Natural killer cell (primary cell): ENCODE results near the gene LRWD1. TPM values are rescaled to one million over a fixed set of nuclear protein-coding genes. Genes with fewer than 3 reads are reported as not detected.

ENCODE experiments used
- ATAC-seq, 3 donors: fragments of 150-1000 bp in 2 of 3; fragments of 200-7000 bp in 1 of 3; cut with Tn5 transposase; 1 replicate in 1 of 3; 2 replicates in 2 of 3; pipeline ENCODE4 v1.10.0; 2021; ENCODE audit warnings: mild to moderate bottlenecking in 2 of 3, moderate library complexity in 2 of 3
- DNase-seq, 2 donors: peaks; one replicate each; pipeline versions ENCODE4 v3.0.0 to v3.0.0-alpha.2; 2013 to 2021; ENCODE audit warnings: mixed read lengths in 1 of 2
- H3K27ac ChIP-seq: one replicate; pipeline ENCODE4 v1.5.1; 2013; ENCODE audit warnings: mild to moderate bottlenecking, low read length
- H3K27me3 ChIP-seq: one replicate; pipeline ENCODE4 v1.6.1; 2013; ENCODE audit warnings: low read length; ENCODE audit not compliant: control insufficient read depth, insufficient read depth
- H3K36me3 ChIP-seq: one replicate; pipeline ENCODE4 v1.6.1; 2013; ENCODE audit warnings: low read length; ENCODE audit not compliant: control insufficient read depth, insufficient read depth
- H3K4me1 ChIP-seq: one replicate; pipeline ENCODE4 v1.6.1; 2013; ENCODE audit warnings: low read length; ENCODE audit not compliant: control insufficient read depth, insufficient read depth
- H3K4me3 ChIP-seq: one replicate; pipeline ENCODE4 v1.5.1; 2013; ENCODE audit warnings: low read length
- H3K9me3 ChIP-seq: one replicate; pipeline ENCODE4 v1.6.1; 2013; ENCODE audit warnings: low read length; ENCODE audit not compliant: control insufficient read depth, insufficient read depth
- H3K27ac Mint-ChIP-seq, 2 donors: one replicate each; pipeline ENCODE4 v1.8.0; 2022; ENCODE audit warnings: mild to moderate bottlenecking in 2 of 2, mixed read lengths in 2 of 2, moderate library complexity in 1 of 2
- H3K27me3 Mint-ChIP-seq, 2 donors: one replicate each; pipeline ENCODE4 v1.8.0; 2022; ENCODE audit warnings: low read depth in 2 of 2, mixed read lengths in 2 of 2
- H3K36me3 Mint-ChIP-seq: one replicate; pipeline ENCODE4 v1.8.0; 2022; ENCODE audit warnings: mixed read lengths
- H3K4me1 Mint-ChIP-seq, 2 donors: one replicate each; pipeline ENCODE4 v1.8.0; 2022; ENCODE audit warnings: mixed read lengths in 2 of 2
- H3K4me3 Mint-ChIP-seq: one replicate; pipeline ENCODE4 v1.8.0; 2022; ENCODE audit warnings: mild to moderate bottlenecking, moderate library complexity, mixed read lengths
- H3K9me3 Mint-ChIP-seq, 2 donors: one replicate each; pipeline ENCODE4 v1.8.0; 2022; ENCODE audit warnings: mixed read lengths in 2 of 2
- CTCF ChIP-seq: fragments of 200-600 bp; IDR thresholded peaks from one replicate; pipeline ENCODE4 v1.8.0; 2022; ENCODE audit warnings: antibody characterized with exemption
- WGBS: methylation state at CpG from one replicate; pipeline ENCODE4 v1.1.7; 2013; ENCODE audit warnings: missing lambda C conversion rate; ENCODE audit not compliant: insufficient coverage; 5-methylcytosine and 5-hydroxymethylcytosine counted together
- intact Hi-C: fragments of 100-400 bp; cut with micrococcal nuclease; formaldehyde crosslinking; loops from one replicate; pipeline ENCODE4 v1.14.2; 2022
- total RNA-seq, 4 donors: library from RNA; stranded (reverse); fragments of 120-200 nt in 1 of 4; gene quantifications; one replicate each; pipeline versions ENCODE4 v1.2.3 to v1.2.4, GENCODE V29; 2013 to 2022

The LRWD1 gene
- total RNA-seq, 3 donors from 2014 or later (not counting 1 experiment from before 2014, with no cell fraction given), result 20.0 to 24.1 (median 20.4) TPM

GRCh38 chr7:102427019-102427405 lies 37.8 kb upstream of the LRWD1 start:
- TF ChIP-seq CTCF, result no peak
- DNase-seq, result peak in 1 of 2 donors; percentile 39
- Histone ChIP-seq H3K9me3 (no peaks in the 10 kb centered on the region), H3K27me3 (no peaks in the 10 kb centered on the region), H3K36me3 (peaks cover 7% of the 10 kb centered on the region), H3K4me1 (peaks cover 82% of the 10 kb centered on the region), H3K4me3 (no peak overlapping the region), H3K27ac (peak overlapping the region; percentile 90)
- H3K4me3 Mint-ChIP-seq, result peak overlapping the region; percentile 91
- no peak for ATAC-seq
- 65% methylated on average over 4 of the region's 5 CpGs for WGBS
- no peaks in the 10 kb centered on the region for H3K36me3 Mint-ChIP-seq
- no peaks in the 10 kb centered on the region for H3K27me3 Mint-ChIP-seq
- peaks cover 51 to 68% of the 10 kb centered on the region in 2 donors for H3K4me1 Mint-ChIP-seq
- H3K9me3 Mint-ChIP-seq, result no peaks in the 10 kb centered on the region
- peak overlapping the region; percentile 99 to 100 for H3K27ac Mint-ChIP-seq
- intact Hi-C loops, result no loop called here

- H3K9me3 Mint-ChIP-seq, result no peaks in the 10 kb centered on the region
- peaks cover 51 to 69% of the 10 kb centered on the region in 2 donors for H3K4me1 Mint-ChIP-seq
- H3K27ac ChIP-seq, result peak overlapping the region; percentile 38
- H3K4me3 Mint-ChIP-seq, result no peak overlapping the region
- DNase-seq (no peak), ATAC-seq (no peak)
- H3K9me3 ChIP-seq, result no peaks in the 10 kb centered on the region
- peak overlapping the region; percentile 84 to 100 for H3K27ac Mint-ChIP-seq
- intact Hi-C loops, result no loop called here
- 96% methylated on average over 10 of the region's 10 CpGs for WGBS
- H3K36me3 ChIP-seq, result peaks cover 7% of the 10 kb centered on the region
- TF ChIP-seq CTCF, result no peak
- H3K4me3 ChIP-seq, result no peak overlapping the region
- H3K36me3 Mint-ChIP-seq, result no peaks in the 10 kb centered on the region
- no peaks in the 10 kb centered on the region for H3K27me3 Mint-ChIP-seq
- peaks cover 84% of the 10 kb centered on the region for H3K4me1 ChIP-seq
- no peaks in the 10 kb centered on the region for H3K27me3 ChIP-seq
Measured at GRCh38 chr7:102429141-102429899, 35.5 kb upstream of the LRWD1 start.

DNA sequence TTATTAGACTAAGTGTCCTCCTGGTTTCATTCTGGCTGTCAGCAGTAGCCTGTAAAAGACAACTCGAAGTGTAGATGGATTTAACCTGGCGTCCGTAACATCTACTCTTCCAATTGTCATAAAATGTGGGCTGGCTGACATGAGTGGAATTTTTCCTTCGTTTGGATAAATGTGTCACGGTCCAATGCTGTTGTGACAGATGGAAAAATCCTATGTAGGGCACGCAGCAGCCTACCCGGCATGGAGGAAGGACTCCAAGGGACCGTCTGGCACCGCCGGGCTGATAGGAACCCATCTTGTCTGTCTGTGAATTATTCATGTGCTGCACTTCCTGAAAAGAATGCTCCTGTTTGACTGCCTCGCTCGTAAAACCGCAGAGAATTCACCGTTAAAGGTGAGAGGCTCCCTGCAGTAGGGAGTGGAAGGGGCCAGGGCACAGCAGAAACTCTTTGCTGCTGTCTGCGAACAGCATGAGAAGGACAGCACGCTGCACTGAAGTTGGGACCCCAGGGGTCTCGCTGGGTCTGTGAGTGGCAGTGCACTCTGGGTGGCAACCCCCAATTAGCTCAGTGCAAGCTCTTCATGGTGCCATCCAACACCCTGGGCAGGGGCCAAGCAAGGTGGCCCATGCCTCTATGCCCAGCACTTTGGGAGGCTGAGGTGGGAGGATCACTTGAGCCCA lies 33.0 kb upstream of the LRWD1 start:
- WGBS, result 21% methylated on average over 17 of the region's 17 CpGs
- H3K9me3 Mint-ChIP-seq, result no peaks in the 10 kb centered on the region
- Histone ChIP-seq H3K36me3 (peaks cover 4% of the 10 kb centered on the region), H3K27me3 (no peaks in the 10 kb centered on the region), H3K4me3 (no peak overlapping the region), H3K9me3 (no peaks in the 10 kb centered on the region), H3K27ac (peak overlapping the region; percentile 98), H3K4me1 (peaks cover 77% of the 10 kb centered on the region)
- H3K4me3 Mint-ChIP-seq, result peak overlapping the region; percentile 86
- intact Hi-C loops, result loop anchor here (2.0 kb wide), 1 partner anchor 27 kb away; no protein-coding TSS in a partner anchor
- peak overlapping the region; percentile 84 to 100 for H3K27ac Mint-ChIP-seq
- ATAC-seq, result peak; percentile 34 to 35 (median 35)
- no peak for TF ChIP-seq CTCF
- no peaks in the 10 kb centered on the region for H3K36me3 Mint-ChIP-seq
- no peaks in the 10 kb centered on the region for H3K27me3 Mint-ChIP-seq
- DNase-seq, result peak; percentile 39 to 91
- H3K4me1 Mint-ChIP-seq, result peaks cover 41 to 63% of the 10 kb centered on the region in 2 donors
